IMR-90 (cell line): Measurements from ENCODE around the gene LONP2. TPM values are rescaled to one million over a fixed set of nuclear protein-coding genes. Genes with fewer than 3 reads are reported as not detected.

Source experiments
- ATAC-seq: fragments of 200-7000 bp; cut with Tn5 transposase; 2 replicates; pipeline ENCODE4 v1.9.1; 2020; ENCODE audit warnings: low read depth, mild to moderate bottlenecking, moderate library complexity
- BruUV-seq: library from RNA; stranded (reverse); fragments of 400-500 nt; replicated peaks from 2 replicates; lab custom pipeline; 2021; lab: Mats Ljungman, UMichigan
- CTCF ChIA-PET: fragments of 300-600 bp; formaldehyde crosslinking; extraction: SDS; loops from one replicate; lab custom pipeline; 2021; ENCODE audit warnings: antibody characterized with exemption; lab: Yijun Ruan, JAX
- POLR2A ChIA-PET: fragments of 300-600 bp; sonication (Branson Sonifier 250); formaldehyde crosslinking; loops from one replicate; lab custom pipeline; 2022; ENCODE audit warnings: antibody characterized with exemption; ENCODE audit not compliant: unreplicated experiment; lab: Charles Lee
- DNase-seq: peaks from one replicate; pipeline ENCODE4 v3.0.0; 2013
- H2AFZ ChIP-seq: replicated peaks from 2 replicates; pipeline ENCODE3; 2013; ENCODE audit warnings: low read length, mild to moderate bottlenecking; ENCODE audit not compliant: poor library complexity
- H2AK5ac ChIP-seq: 2 replicates; pipeline ENCODE4 v1.6.1; 2013; ENCODE audit warnings: low read depth, low read length, inconsistent platforms
- H2AK9ac ChIP-seq: replicated peaks from 2 replicates; pipeline ENCODE3; 2013; ENCODE audit warnings: mild to moderate bottlenecking, low read depth, low read length, moderate library complexity; ENCODE audit not compliant: poor library complexity
- H2BK120ac ChIP-seq: 2 replicates; pipeline ENCODE4 v1.6.1; 2013; ENCODE audit warnings: low read depth, low read length, inconsistent platforms
- H2BK15ac ChIP-seq: 3 replicates; pipeline ENCODE4 v1.6.1; 2013; ENCODE audit warnings: low read depth, low read length, inconsistent platforms
- H2BK20ac ChIP-seq: 2 replicates; pipeline ENCODE4 v1.6.1; 2013; ENCODE audit warnings: low read depth, mild to moderate bottlenecking, inconsistent platforms, low read length, moderate library complexity
- H2BK5ac ChIP-seq: 2 replicates; pipeline ENCODE4 v1.6.1; 2013; ENCODE audit warnings: mild to moderate bottlenecking, low read depth, low read length, inconsistent platforms; ENCODE audit not compliant: poor library complexity, severe bottlenecking
- H3K14ac ChIP-seq: replicated peaks from 2 replicates; pipeline ENCODE4 v1.6.1; 2013; ENCODE audit warnings: low read depth, low read length, inconsistent platforms
- H3K18ac ChIP-seq: 2 replicates; pipeline ENCODE4 v1.6.1; 2013; ENCODE audit warnings: low read depth, low read length, control low read depth
- H3K23ac ChIP-seq: 2 replicates; pipeline ENCODE4 v1.6.1; 2013; ENCODE audit warnings: low read depth, low read length, inconsistent platforms
- H3K27ac ChIP-seq: 2 replicates; pipeline ENCODE4 v1.5.1; 2013; ENCODE audit warnings: mild to moderate bottlenecking, control low read depth, low read length; ENCODE audit not compliant: insufficient read depth
- H3K27me3 ChIP-seq: 2 replicates; pipeline ENCODE4 v1.6.1; 2013; ENCODE audit warnings: low read length; ENCODE audit not compliant: control insufficient read depth, insufficient read depth
- H3K36me3 ChIP-seq: 2 replicates; pipeline ENCODE4 v1.6.1; 2013; ENCODE audit warnings: low read length, mixed read lengths; ENCODE audit not compliant: control insufficient read depth, insufficient read depth
- H3K4ac ChIP-seq: 2 replicates; pipeline ENCODE4 v1.6.1; 2013; ENCODE audit warnings: low read depth, low read length, inconsistent platforms
- H3K4me1 ChIP-seq: 2 replicates; pipeline ENCODE4 v1.6.1; 2013; ENCODE audit warnings: low read length, mixed read lengths; ENCODE audit not compliant: control insufficient read depth, insufficient read depth
- H3K4me2 ChIP-seq: 2 replicates; pipeline ENCODE4 v1.6.1; 2013; ENCODE audit warnings: low read depth, mild to moderate bottlenecking, control low read depth, low read length, moderate library complexity
- H3K4me3 ChIP-seq: 2 replicates; pipeline ENCODE4 v1.5.1; 2013; ENCODE audit warnings: low read depth, mild to moderate bottlenecking, control low read depth, low read length, moderate library complexity; ENCODE audit not compliant: insufficient read depth
- H3K56ac ChIP-seq: 2 replicates; pipeline ENCODE4 v1.6.1; 2013; ENCODE audit warnings: low read length, inconsistent platforms; ENCODE audit not compliant: insufficient read depth; ENCODE audit errors: extremely low read depth
- H3K79me1 ChIP-seq, 2 experiments: 2 replicates each; pipeline ENCODE4 v1.6.1; 2013; ENCODE audit warnings: low read length in 2 of 2, inconsistent platforms in 1 of 2, low read depth in 1 of 2
- H3K9ac ChIP-seq: 2 replicates; pipeline ENCODE4 v1.6.1; 2013; ENCODE audit warnings: low read depth, low read length, control low read depth
- H3K9me1 ChIP-seq: 2 replicates; pipeline ENCODE4 v1.6.1; 2013; ENCODE audit warnings: low read length, inconsistent platforms; ENCODE audit not compliant: insufficient read depth
- H3K9me3 ChIP-seq: 2 replicates; pipeline ENCODE4 v1.6.1; 2013; ENCODE audit warnings: low read length; ENCODE audit not compliant: control insufficient read depth, insufficient read depth
- H4K20me1 ChIP-seq: 2 replicates; pipeline ENCODE4 v1.6.1; 2013; ENCODE audit warnings: low read length, inconsistent platforms; ENCODE audit not compliant: insufficient read depth
- H4K5ac ChIP-seq: 2 replicates; pipeline ENCODE4 v1.6.1; 2013; ENCODE audit warnings: mild to moderate bottlenecking, low read depth, low read length, control low read depth
- H4K8ac ChIP-seq, 2 experiments: 2 replicates each; pipeline ENCODE4 v1.6.1; 2013; ENCODE audit warnings: low read depth in 2 of 2, low read length in 2 of 2, control low read depth in 1 of 2, inconsistent platforms in 1 of 2
- H4K91ac ChIP-seq: 2 replicates; pipeline ENCODE4 v1.6.1; 2013; ENCODE audit warnings: low read depth, low read length, inconsistent platforms; ENCODE audit not compliant: insufficient read depth
- BHLHE40 ChIP-seq: fragments of 150-350 bp; IDR thresholded peaks from 2 replicates; pipeline ENCODE4 v1.6.1; 2016; ENCODE audit warnings: mild to moderate bottlenecking, low read depth, low read length
- CHD1 ChIP-seq: IDR thresholded peaks from 2 replicates; pipeline ENCODE4 v1.6.1; 2012; ENCODE audit warnings: low read depth, low read length, improper control_type of control experiment
- CTCF ChIP-seq: conservative IDR thresholded peaks from 2 replicates; pipeline ENCODE4 v1.5.1; 2012; ENCODE audit warnings: mild to moderate bottlenecking, low read depth, low read length, improper control_type of control experiment
- FOS ChIP-seq: fragments of 150-350 bp; IDR thresholded peaks from 2 replicates; pipeline ENCODE4 v1.6.1; 2016; ENCODE audit warnings: low read depth, low read length
- MAZ ChIP-seq: IDR thresholded peaks from 2 replicates; pipeline ENCODE4 v1.6.1; 2012; ENCODE audit warnings: low read depth, mild to moderate bottlenecking, low read length, improper control_type of control experiment, moderate library complexity, borderline replicate concordance
- MXI1 ChIP-seq: IDR thresholded peaks from 2 replicates; pipeline ENCODE4 v1.6.1; 2012; ENCODE audit warnings: low read depth, mild to moderate bottlenecking, low read length, moderate library complexity, borderline replicate concordance
- POLR2A ChIP-seq: IDR thresholded peaks from 2 replicates; pipeline ENCODE4 v1.6.1; 2012; ENCODE audit warnings: mild to moderate bottlenecking, low read depth, low read length
- RAD21 ChIP-seq: IDR thresholded peaks from 2 replicates; pipeline ENCODE4 v1.6.1; 2012; ENCODE audit warnings: low read length, improper control_type of control experiment
- RFX5 ChIP-seq: IDR thresholded peaks from 2 replicates; pipeline ENCODE4 v1.8.0; 2012; ENCODE audit warnings: low read depth, mild to moderate bottlenecking, low read length, moderate library complexity
- SMC3 ChIP-seq: fragments of 150-350 bp; IDR thresholded peaks from 2 replicates; pipeline ENCODE4 v1.6.1; 2016; ENCODE audit warnings: low read depth, mild to moderate bottlenecking, antibody characterized with exemption, low read length, moderate library complexity
- USF2 ChIP-seq: fragments of 150-350 bp; IDR thresholded peaks from 2 replicates; pipeline ENCODE4 v1.6.1; 2017; ENCODE audit warnings: mild to moderate bottlenecking, antibody characterized with exemption, low read length, low read depth
- WGBS, 2 experiments: methylation state at CpG; one replicate each; pipeline versions ENCODE4 v1.1.5 to v1.1.7; 2013; ENCODE audit warnings: missing lambda C conversion rate in 2 of 2; ENCODE audit not compliant: insufficient read length in 1 of 2; ENCODE audit errors: extremely low coverage in 2 of 2; 5-methylcytosine and 5-hydroxymethylcytosine counted together
- dilution Hi-C: fragments of 300-500 bp; cut with HindIII; formaldehyde crosslinking; loops from one replicate; pipeline ENCODE4 v1.14.3; 2018; ENCODE audit warnings: low sequenced_read_pairs; ENCODE audit not compliant: unreplicated experiment
- in situ Hi-C: fragments of 300-500 bp; cut with MboI; formaldehyde crosslinking; loops from 3 replicates; pipeline ENCODE4 v1.14.3; 2019; ENCODE audit warnings: low sequenced_read_pairs, inconsistent platforms, mixed read lengths
- intact Hi-C: fragments of 100-400 bp; cut with micrococcal nuclease; formaldehyde crosslinking; loops from 2 replicates; pipeline ENCODE4 v1.10.0; 2022
- polyA plus RNA-seq, 3 experiments: library from polyadenylated mRNA; depleted of rRNA; stranded (reverse); fragments of >200 nt; gene quantifications; 2 replicates each; pipeline ENCODE4 v1.2.3, GENCODE V29; 2012; ENCODE audit warnings: low replicate concordance in 1 of 3
- total RNA-seq: library from RNA; depleted of rRNA; stranded (reverse); fragments of >200 nt; gene quantifications from 2 replicates; pipeline ENCODE4 v1.2.3, GENCODE V29; 2012
- TF ChIP-seq, protein P1 (sequence below): fragments of 150-350 bp; IDR thresholded peaks from 2 replicates; pipeline ENCODE4 v1.6.1; 2016; ENCODE audit warnings: low read depth, mild to moderate bottlenecking, low read length, moderate library complexity, borderline replicate concordance

LONP2 gene
- total and polyA plus RNA-seq, 2 of the 4 experiments (the other 2 are of a cell fraction): 31.5 to 90.9 TPM

- H4K8ac ChIP-seq: no peak overlapping the region
- peaks cover 31 to 34% of the 10 kb centered on the region in 2 experiments for H3K79me1 ChIP-seq
- dilution Hi-C loops: no loop called here
- peaks cover 2% of the 10 kb centered on the region for H3K4me1 ChIP-seq
- intact Hi-C loops: loop anchor here (1.0 kb wide), 1 partner anchor 33 kb away; no protein-coding TSS in a partner anchor
- ATAC-seq (no peak), DNase-seq (no peak)
- ChIA-PET POLR2A (no interaction called here), CTCF (no interaction called here)
- no peak overlapping the region for H2BK15ac ChIP-seq
- no peak overlapping the region for H3K4me2 ChIP-seq
- no peak overlapping the region for H3K23ac ChIP-seq
- H2BK5ac ChIP-seq: no peak overlapping the region
- H3K56ac ChIP-seq: no peak overlapping the region
- no peak overlapping the region for H3K18ac ChIP-seq
- no peak overlapping the region for H2BK120ac ChIP-seq
- no peaks in the 10 kb centered on the region for H3K27me3 ChIP-seq
- no peak overlapping the region for H4K5ac ChIP-seq
- H2AK9ac ChIP-seq: no peak overlapping the region
- no peaks in the 10 kb centered on the region for H3K9me3 ChIP-seq
- WGBS, 2 experiments: 77% methylated on average over 2 of the region's 2 CpGs; no CpG with 5 or more reads in 1 of the 2 experiments
- no peak overlapping the region for H3K4me3 ChIP-seq
- no peak overlapping the region for H2AK5ac ChIP-seq
- H3K4ac ChIP-seq: no peak overlapping the region
- BruUV-seq: no TSS peak
- H3K27ac ChIP-seq: no peak overlapping the region
- H4K91ac ChIP-seq: no peak overlapping the region
- in situ Hi-C loops: no loop called here
- no peak overlapping the region for H2BK20ac ChIP-seq
- H3K36me3 ChIP-seq: peaks cover 8% of the 10 kb centered on the region
- TF ChIP-seq BHLHE40 (no peak), MXI1 (no peak), USF2 (no peak), RFX5 (no peak), CHD1 (no peak), CTCF (no peak), SMC3 (no peak), FOS (no peak), RAD21 (no peak), POLR2A (no peak), MAZ (no peak)
- TF ChIP-seq, protein P1, sequence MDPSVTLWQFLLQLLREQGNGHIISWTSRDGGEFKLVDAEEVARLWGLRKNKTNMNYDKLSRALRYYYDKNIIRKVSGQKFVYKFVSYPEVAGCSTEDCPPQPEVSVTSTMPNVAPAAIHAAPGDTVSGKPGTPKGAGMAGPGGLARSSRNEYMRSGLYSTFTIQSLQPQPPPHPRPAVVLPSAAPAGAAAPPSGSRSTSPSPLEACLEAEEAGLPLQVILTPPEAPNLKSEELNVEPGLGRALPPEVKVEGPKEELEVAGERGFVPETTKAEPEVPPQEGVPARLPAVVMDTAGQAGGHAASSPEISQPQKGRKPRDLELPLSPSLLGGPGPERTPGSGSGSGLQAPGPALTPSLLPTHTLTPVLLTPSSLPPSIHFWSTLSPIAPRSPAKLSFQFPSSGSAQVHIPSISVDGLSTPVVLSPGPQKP: no peak
- H3K9me1 ChIP-seq: 0 out of 2 replicates have a peak, but pooled peaks cover 2% of the 10 kb centered on the region
- peaks cover 3% of the 10 kb centered on the region; the same call in 1 of the 2 replicates for H4K20me1 ChIP-seq
- H3K14ac ChIP-seq: no peak overlapping the region
- no peak overlapping the region for H3K9ac ChIP-seq
- no peak overlapping the region for H2AFZ ChIP-seq
Observed at GRCh38 chr16:48279199-48279598, 35.1 kb downstream of the LONP2 start.
